ENCODE measurements around the gene COL4A1.

DNA sequence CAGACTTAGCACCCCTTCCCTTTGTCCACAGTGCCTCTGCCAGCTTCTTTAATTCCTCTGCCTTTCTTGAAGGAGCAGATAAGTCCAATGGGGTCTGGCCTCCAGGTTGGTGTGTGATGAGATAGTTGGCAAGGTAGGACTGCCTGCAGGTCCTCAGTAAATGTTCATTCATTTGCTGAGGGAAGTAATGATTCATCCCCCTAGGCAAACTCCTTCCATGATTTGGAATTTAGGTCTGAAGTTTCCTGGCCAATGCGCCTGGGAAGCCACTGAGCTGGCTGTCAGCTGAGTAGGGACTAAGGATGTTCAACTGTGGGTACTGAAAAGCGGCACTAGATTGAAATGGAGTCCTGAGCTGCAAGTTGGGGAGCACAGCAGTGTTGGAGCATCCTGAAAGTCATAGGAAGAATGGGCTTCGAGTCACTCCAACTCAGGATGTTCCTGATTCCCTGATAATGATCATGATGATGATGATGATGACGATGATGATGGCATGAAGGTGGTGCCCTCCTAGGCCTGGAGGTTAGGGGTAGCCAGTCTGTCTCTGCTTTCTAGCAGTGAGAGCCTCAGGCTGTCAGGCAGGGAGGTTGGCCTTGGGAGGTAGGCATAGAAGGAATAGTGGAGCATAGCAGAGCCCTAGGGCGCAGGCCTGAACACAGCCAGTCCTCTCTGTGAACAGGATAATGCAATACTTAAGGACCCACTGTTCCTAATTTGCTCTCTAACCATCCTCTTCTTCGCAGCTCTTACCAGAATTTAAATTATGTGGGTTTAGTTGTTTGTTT is 44.9 kb upstream of the COL4A1 start:
- TF ChIP-seq YY1 (IDR thresholded peaks at IDR 0.05; ENCODE audit: low read depth) (no peak), FOXM1 (IDR thresholded peaks at IDR 0.05; ENCODE audit: borderline replicate concordance, low read depth) (no peak), CEBPB (IDR thresholded peaks at IDR 0.05) (no peak), EGR1 (IDR thresholded peaks at IDR 0.05) (no peak), TEAD4 (IDR thresholded peaks at IDR 0.05) (no peak), EP300 (IDR thresholded peaks at IDR 0.05; ENCODE audit: borderline replicate concordance) (no peak), TCF12 (IDR thresholded peaks at IDR 0.05; ENCODE audit: low read depth) (no peak), TAF1 (IDR thresholded peaks at IDR 0.05; ENCODE audit: low read depth) (no peak), CREB1 (IDR thresholded peaks at IDR 0.05; ENCODE audit: low read depth) (no peak)

Measured in Ishikawa (cell line).